Measurements from ENCODE around the gene WNT3A.

WNT3A gene

GRCh38 chr1:228084325-228084724 lies 77.5 kb downstream of the WNT3A start:
- no peak for ATAC-seq
- TF ChIP-seq ZFP30 (CRISPR knock-in tag; IDR thresholded peaks at IDR 0.05): no peak
- TF ChIP-seq, protein P1, sequence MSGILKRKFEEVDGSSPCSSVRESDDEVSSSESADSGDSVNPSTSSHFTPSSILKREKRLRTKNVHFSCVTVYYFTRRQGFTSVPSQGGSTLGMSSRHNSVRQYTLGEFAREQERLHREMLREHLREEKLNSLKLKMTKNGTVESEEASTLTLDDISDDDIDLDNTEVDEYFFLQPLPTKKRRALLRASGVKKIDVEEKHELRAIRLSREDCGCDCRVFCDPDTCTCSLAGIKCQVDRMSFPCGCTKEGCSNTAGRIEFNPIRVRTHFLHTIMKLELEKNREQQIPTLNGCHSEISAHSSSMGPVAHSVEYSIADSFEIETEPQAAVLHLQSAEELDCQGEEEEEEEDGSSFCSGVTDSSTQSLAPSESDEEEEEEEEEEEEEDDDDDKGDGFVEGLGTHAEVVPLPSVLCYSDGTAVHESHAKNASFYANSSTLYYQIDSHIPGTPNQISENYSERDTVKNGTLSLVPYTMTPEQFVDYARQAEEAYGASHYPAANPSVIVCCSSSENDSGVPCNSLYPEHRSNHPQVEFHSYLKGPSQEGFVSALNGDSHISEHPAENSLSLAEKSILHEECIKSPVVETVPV (CRISPR knock-in tag; IDR thresholded peaks at IDR 0.05): no peak
- no peak for TF ChIP-seq ZNF565 (CRISPR knock-in tag; conservative IDR thresholded peaks at IDR 0.05; ENCODE audit: low read depth)
- no peak for TF ChIP-seq TOX (CRISPR knock-in tag; IDR thresholded peaks at IDR 0.05; ENCODE audit: borderline replicate concordance)
- TF ChIP-seq TCF4 (CRISPR knock-in tag; IDR thresholded peaks at IDR 0.05; ENCODE audit: borderline replicate concordance): no peak
- no peak for TF ChIP-seq POU6F1 (CRISPR knock-in tag; IDR thresholded peaks at IDR 0.05; ENCODE audit: borderline replicate concordance, low read depth)
- no peak for TF ChIP-seq RARB (CRISPR knock-in tag; IDR thresholded peaks at IDR 0.05)
- no peak for TF ChIP-seq CSDC2 (CRISPR knock-in tag; IDR thresholded peaks at IDR 0.05)
- TF ChIP-seq, protein P2, sequence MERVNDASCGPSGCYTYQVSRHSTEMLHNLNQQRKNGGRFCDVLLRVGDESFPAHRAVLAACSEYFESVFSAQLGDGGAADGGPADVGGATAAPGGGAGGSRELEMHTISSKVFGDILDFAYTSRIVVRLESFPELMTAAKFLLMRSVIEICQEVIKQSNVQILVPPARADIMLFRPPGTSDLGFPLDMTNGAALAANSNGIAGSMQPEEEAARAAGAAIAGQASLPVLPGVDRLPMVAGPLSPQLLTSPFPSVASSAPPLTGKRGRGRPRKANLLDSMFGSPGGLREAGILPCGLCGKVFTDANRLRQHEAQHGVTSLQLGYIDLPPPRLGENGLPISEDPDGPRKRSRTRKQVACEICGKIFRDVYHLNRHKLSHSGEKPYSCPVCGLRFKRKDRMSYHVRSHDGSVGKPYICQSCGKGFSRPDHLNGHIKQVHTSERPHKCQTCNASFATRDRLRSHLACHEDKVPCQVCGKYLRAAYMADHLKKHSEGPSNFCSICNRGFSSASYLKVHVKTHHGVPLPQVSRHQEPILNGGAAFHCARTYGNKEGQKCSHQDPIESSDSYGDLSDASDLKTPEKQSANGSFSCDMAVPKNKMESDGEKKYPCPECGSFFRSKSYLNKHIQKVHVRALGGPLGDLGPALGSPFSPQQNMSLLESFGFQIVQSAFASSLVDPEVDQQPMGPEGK (CRISPR knock-in tag; IDR thresholded peaks at IDR 0.05; ENCODE audit: borderline replicate concordance): no peak
- TF ChIP-seq BACH2 (CRISPR knock-in tag; IDR thresholded peaks at IDR 0.05; ENCODE audit: borderline replicate concordance): no peak

GRCh38 chr1:228084797-228085196 lies 78.0 kb downstream of the WNT3A start:
- TF ChIP-seq SNAI2 (CRISPR knock-in tag; IDR thresholded peaks at IDR 0.05): no peak
- TF ChIP-seq, protein P1 (CRISPR knock-in tag; IDR thresholded peaks at IDR 0.05): no peak
- no peak for TF ChIP-seq CSDC2 (CRISPR knock-in tag; IDR thresholded peaks at IDR 0.05)
- TF ChIP-seq ZNF565 (CRISPR knock-in tag; conservative IDR thresholded peaks at IDR 0.05; ENCODE audit: low read depth): no peak
- no peak for TF ChIP-seq POU6F1 (CRISPR knock-in tag; IDR thresholded peaks at IDR 0.05; ENCODE audit: borderline replicate concordance, low read depth)
- TF ChIP-seq RARB (CRISPR knock-in tag; IDR thresholded peaks at IDR 0.05): no peak
- no peak for TF ChIP-seq CREB5 (CRISPR knock-in tag; IDR thresholded peaks at IDR 0.05; ENCODE audit: low read depth)
- no peak for TF ChIP-seq OSR1 (CRISPR knock-in tag; IDR thresholded peaks at IDR 0.05)
- TF ChIP-seq TCF4 (CRISPR knock-in tag; IDR thresholded peaks at IDR 0.05; ENCODE audit: borderline replicate concordance): no peak
- TF ChIP-seq ISL1 (CRISPR knock-in tag; IDR thresholded peaks at IDR 0.05): no peak
- TF ChIP-seq, protein P2 (CRISPR knock-in tag; IDR thresholded peaks at IDR 0.05; ENCODE audit: borderline replicate concordance): no peak
- TF ChIP-seq TOX (CRISPR knock-in tag; IDR thresholded peaks at IDR 0.05; ENCODE audit: borderline replicate concordance): no peak
- no peak for ATAC-seq

- no peak for ATAC-seq
- TF ChIP-seq ZFP3 (CRISPR knock-in tag; IDR thresholded peaks at IDR 0.05): no peak
- TF ChIP-seq RARB (CRISPR knock-in tag; IDR thresholded peaks at IDR 0.05): no peak
- TF ChIP-seq, protein P1 (CRISPR knock-in tag; IDR thresholded peaks at IDR 0.05): no peak
- TF ChIP-seq ZNF8 (CRISPR knock-in tag; IDR thresholded peaks at IDR 0.05): no peak
- no peak for TF ChIP-seq BACH2 (CRISPR knock-in tag; IDR thresholded peaks at IDR 0.05; ENCODE audit: borderline replicate concordance)
- no peak for TF ChIP-seq ARNTL (CRISPR knock-in tag; IDR thresholded peaks at IDR 0.05; ENCODE audit: borderline replicate concordance, low read depth)
- no peak for TF ChIP-seq ZNF70 (CRISPR knock-in tag; IDR thresholded peaks at IDR 0.05)
- TF ChIP-seq, protein P2 (CRISPR knock-in tag; IDR thresholded peaks at IDR 0.05; ENCODE audit: borderline replicate concordance): no peak
- no peak for TF ChIP-seq CSDC2 (CRISPR knock-in tag; IDR thresholded peaks at IDR 0.05)
- TF ChIP-seq TOX (CRISPR knock-in tag; IDR thresholded peaks at IDR 0.05; ENCODE audit: borderline replicate concordance): no peak
- no peak for TF ChIP-seq ZFP30 (CRISPR knock-in tag; IDR thresholded peaks at IDR 0.05)
These were observed 78.6 kb downstream of the WNT3A start for GRCh38 chr1:228085287-228085951.
